Measurements from ENCODE around the gene RNF175. TPM values are rescaled to one million over a fixed set of nuclear protein-coding genes. Genes with fewer than 3 reads are reported as not detected.
A peak's percentile ranks its signal among the peaks of the same experiment; 100 is the strongest.

The RNF175 gene
- total RNA-seq, 1 donor from 2014 or later, result not detected

- ATAC-seq, result no peak
Observed at GRCh38 chr4:153745651-153746050, 14.2 kb downstream of the RNF175 start.

- no peak for ATAC-seq
Observed at GRCh38 chr4:153741541-153741940, 18.3 kb downstream of the RNF175 start.

GRCh38 chr4:153735906-153736461, 23.8 kb downstream of the RNF175 start:
- no peak for ATAC-seq

- no peak for ATAC-seq
Observed at GRCh38 chr4:153733751-153734448, 25.9 kb downstream of the RNF175 start.

GRCh38 chr4:153731239-153731638, 28.6 kb downstream of the RNF175 start:
- no peak for ATAC-seq

GRCh38 chr4:153729895-153730294, 29.9 kb downstream of the RNF175 start:
- ATAC-seq, result no peak

GRCh38 chr4:153728660-153729059, 31.2 kb downstream of the RNF175 start:
- ATAC-seq, result no peak

- ATAC-seq, result no peak
Observed at GRCh38 chr4:153728151-153728550, 31.7 kb downstream of the RNF175 start.

GRCh38 chr4:153725831-153726154, 34.0 kb downstream of the RNF175 start:
- no peak for ATAC-seq

GRCh38 chr4:153725136-153725830, 34.5 kb downstream of the RNF175 start:
- no peak for ATAC-seq

GRCh38 chr4:153724606-153725005, 35.2 kb downstream of the RNF175 start:
- ATAC-seq, result no peak

- ATAC-seq, result no peak
Observed at GRCh38 chr4:153722036-153722435, 37.8 kb downstream of the RNF175 start.

GRCh38 chr4:153713866-153714646, 45.8 kb downstream of the RNF175 start:
- peak; percentile 94 for ATAC-seq

- ATAC-seq, result no peak
Observed at GRCh38 chr4:153710681-153711080, 49.1 kb downstream of the RNF175 start.

GRCh38 chr4:153706519-153706918, 53.3 kb downstream of the RNF175 start:
- ATAC-seq, result no peak

GRCh38 chr4:153705743-153706468, 53.9 kb downstream of the RNF175 start:
- ATAC-seq, result no peak

- no peak for ATAC-seq
Observed at GRCh38 chr4:153704522-153704921, 55.3 kb downstream of the RNF175 start.

GRCh38 chr4:153684971-153685371, 74.9 kb downstream of the RNF175 start:
- peak; percentile 64 for ATAC-seq

GRCh38 chr4:153684182-153684970, 75.4 kb downstream of the RNF175 start, which contains the start of gene TLR2:
TSS of gene TLR2 (plus strand) at chr4:153684280. CDS start at chr4:153702908, 18,628 bp downstream.
- peak; percentile 89 for ATAC-seq

- no peak for ATAC-seq
Observed at GRCh38 chr4:153683763-153684181, 76.1 kb downstream of the RNF175 start.

GRCh38 chr4:153679486-153679885, 80.3 kb downstream of the RNF175 start:
- ATAC-seq, result no peak

- peak; percentile 74 for ATAC-seq
Observed at GRCh38 chr4:153676984-153677383, 82.8 kb downstream of the RNF175 start.

Data from esophagus mucosa (tissue), 1 donor.